Measurements from ENCODE around the gene SFMBT1.
"Not testable (repeated sequence)": the region's sequence is repeated elsewhere in the genome, so short reads cannot be mapped to it uniquely, and the experiment has no call there.

Gene SFMBT1

DNA sequence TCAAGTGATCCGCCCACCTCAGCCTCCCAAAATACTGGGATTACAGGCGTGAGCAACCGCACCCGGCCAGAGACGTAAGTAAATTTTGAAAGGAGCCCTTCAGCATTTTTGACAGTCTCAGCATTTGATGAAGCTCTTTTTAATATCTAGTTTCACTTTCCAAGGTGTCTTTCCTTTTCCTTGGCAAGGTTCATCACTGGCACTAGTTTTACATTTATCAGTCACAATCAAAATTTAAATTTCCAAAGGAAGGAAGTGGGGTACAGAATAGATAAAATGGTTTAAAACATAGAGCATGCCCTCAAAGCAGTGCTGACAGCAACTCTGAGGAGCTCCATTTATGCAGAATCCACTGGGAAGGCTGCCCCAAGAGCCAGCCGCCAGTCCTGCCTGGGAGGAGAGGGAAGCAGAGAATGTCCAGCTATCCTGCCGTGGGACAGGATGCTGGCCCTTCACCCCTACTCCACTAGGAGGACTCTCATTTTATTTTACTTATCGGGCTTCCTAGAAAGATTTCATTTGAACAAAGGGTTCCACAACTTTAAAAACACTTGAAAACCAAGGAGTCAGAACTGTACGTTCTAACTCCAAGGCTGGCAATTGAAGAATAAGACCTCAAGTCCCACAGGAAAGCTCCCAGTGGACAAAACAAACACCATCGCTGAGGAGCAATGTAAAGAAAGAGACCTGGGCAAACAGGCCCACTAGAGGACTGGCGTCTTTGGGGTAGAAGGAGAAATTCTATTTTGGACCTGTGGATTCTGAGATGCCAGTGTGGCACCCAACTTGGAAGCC lies 9.9 kb downstream of the SFMBT1 start:
- DNase-seq = no peak

DNA sequence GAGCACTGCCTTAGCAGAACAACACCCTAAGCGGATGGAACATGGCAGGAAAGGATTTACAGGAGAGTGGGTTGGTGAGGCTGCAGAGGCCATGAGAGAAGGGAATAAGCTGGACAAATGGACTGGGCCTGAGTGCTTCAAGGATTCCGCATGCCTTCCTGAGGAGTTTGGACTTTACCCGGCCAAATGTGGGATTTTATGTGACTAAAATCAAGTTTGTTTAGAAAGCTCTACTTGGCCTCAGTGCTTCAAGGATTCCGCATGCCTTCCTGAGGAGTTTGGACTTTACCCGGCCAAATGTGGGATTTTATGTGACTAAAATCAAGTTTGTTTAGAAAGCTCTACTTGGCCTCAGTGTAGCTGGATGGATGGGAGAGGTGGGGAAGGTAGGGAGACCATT lies 10.9 kb downstream of the SFMBT1 start:
- not testable (repeated sequence) for DNase-seq

DNA sequence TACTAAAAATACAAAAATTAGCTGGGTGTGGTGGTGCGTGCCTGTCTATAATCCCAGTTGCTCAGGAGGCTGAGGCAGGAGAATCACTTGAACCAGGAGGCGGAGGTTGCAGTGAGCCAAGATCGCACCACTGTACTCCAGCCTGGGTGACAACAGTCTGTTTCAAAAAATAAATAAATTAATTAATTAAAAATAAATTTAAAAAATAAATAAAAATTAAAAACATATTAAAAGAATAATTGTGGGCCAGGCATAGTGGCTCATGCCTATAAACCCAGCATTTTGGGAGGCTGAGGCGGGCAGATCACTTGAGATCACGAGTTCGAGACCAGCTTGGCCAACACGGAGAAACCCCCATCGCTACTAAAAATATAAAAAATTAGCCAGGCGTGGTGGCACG lies 11.5 kb downstream of the SFMBT1 start:
- DNase-seq = not testable (repeated sequence)

DNA sequence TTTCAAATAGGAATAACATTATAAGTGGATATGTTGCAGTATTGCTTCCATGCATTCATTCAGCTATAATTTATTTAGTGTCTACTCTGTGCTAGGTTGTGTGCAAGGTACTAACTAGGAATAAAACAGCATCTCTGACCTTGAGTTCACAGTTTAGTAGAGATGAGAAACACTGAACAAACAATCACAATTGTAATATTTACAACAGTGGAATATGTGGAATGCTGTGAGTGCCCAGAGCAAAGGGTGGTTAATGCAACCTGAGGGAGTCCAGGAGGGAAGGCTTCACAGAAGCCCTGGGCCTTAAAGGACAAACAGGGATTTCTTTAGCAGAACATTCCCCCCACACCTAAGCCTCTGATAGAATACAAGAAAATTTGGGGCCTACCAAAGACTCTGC lies 13.3 kb downstream of the SFMBT1 start:
- DNase-seq = no peak

DNA sequence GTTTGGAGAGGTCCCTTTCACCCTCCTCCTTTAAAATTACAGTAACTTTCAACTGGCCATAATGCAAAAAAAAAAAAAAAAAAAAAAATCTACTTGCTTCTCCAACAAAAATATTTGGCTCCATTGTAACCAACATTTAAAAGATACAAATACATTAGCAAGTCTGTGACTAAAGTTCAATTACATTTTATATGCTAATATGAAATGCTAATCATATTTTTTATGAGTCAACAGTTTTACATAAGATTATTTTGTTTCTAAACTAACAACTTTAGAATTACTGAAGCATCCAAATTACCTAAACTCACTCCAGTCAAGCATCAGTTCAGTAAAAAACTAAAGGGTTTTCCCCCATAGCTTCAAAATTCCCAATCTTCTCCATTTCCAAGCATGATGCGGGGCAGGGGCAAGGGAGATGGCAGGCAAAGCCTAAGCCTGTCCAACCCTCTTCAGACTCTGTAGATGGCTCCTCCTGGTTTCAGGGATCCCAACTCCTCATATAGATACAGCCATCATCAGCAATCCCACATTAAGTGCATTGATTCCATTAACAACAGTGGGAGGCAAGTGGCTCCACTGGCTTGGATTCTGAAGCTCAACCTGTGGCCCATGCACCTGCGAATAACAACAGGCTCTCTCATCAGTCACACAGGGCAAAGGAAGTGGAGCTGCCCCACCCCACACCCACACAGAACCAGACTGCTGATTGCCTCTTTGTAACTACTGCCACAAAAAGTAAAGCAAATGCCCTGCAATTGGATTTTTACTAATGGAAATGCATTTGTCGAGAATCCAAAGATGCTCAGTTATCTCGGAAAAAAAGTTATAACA lies 15.0 kb downstream of the SFMBT1 start:
- DNase-seq = peak; percentile 55

DNA sequence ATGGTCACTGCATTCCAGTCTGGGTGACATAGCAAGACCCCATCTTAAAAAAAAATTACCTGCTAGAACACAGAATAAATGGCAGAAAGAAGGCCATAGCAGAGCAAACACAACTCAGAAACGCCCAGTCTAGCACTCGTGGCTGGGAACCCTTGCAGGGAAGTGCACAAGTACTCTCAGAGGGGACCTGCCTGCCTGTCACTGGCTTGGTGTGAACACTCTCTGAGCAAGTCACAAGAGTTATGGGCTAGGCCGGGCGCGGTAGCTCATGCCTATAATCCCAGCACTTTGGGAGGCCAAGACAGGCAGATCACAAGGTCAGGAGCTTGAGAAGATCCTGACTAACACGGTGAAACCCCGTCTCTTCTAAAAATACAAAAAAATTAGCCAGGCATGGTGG lies 17.2 kb downstream of the SFMBT1 start:
- DNase-seq = no peak

DNA sequence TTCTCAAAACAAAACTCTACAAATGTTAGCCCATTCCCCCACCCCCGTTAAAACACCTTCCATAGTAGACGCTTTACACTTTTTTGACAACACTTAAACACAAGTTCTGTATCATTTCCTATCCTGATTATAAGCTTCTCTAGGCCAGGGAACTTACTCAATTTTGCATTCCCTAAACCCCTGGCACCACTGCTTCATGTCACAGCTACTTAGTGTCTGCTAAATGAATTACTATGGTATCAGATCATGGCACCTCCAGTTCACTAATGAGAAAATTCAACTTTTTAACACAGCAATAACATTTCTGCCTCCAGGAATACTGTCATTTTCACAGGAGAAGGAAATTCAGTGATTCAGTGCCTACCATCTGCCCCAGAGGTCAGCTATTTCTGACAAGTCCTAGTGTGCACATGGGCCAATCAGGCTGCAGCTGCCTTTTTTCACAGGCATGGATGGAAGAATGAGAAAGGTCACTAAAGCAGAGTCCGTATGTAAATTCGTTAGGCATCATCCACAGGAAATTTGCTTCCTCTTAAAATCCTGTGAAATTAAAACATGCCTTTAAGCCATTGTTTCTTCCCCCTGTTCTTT lies 18.5 kb downstream of the SFMBT1 start:
- DNase-seq = no peak

DNA sequence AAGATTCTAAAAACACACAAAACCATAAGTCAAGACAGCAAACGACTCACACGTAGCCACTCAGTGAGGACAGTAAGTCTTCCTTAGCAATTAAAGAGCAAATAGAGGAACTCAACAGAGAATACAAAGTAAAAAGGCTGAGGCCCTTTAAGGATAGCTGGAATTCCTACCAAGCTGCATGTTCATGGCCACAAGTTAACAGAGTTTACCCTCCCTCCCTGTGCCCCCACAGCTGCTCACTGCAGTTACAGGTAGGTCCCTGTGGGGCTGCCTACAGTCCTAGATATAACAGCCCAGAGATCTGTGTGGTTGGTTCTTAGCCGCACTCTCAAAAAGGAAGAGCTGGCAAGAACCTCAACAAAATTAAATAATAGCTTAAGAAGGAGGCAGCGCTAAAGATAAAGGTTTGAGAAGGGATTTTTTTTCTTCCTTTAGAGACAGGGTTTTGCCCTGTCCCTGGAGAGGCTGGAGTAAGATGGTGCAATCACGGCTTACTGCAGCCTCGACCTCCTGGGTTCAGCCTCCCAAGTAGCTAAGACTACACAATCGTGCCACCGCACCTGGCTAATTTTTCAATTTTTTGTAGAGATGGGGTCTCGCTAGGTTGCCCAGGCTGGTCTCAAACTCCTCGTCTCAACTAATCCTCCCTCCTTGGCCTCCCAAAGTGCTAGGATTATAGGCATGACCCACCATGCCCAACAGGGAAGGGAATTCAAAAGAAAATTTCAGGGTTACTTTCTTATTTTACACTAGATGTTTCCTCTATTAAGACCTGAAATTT lies 19.3 kb downstream of the SFMBT1 start:
- no peak for DNase-seq

DNA sequence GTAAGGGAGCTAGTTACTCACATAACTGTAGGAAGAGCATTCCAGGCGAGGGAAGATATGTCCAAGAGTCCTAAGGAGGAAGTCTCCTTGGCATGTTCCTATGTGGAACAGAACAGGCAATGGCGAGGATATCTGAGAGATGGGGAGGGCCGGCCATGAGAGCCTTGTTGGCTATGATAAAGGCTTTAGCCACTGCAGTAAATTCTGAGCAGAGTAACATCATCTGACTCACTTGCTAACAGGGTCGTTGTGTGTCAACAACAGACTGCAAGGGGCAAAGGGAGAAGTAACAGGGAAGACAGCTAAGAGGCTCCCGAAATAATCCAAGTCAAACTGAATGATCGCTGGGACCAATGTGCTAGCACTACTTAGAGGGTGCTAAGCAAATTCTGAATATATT lies 21.6 kb downstream of the SFMBT1 start:
- DNase-seq = no peak

DNA sequence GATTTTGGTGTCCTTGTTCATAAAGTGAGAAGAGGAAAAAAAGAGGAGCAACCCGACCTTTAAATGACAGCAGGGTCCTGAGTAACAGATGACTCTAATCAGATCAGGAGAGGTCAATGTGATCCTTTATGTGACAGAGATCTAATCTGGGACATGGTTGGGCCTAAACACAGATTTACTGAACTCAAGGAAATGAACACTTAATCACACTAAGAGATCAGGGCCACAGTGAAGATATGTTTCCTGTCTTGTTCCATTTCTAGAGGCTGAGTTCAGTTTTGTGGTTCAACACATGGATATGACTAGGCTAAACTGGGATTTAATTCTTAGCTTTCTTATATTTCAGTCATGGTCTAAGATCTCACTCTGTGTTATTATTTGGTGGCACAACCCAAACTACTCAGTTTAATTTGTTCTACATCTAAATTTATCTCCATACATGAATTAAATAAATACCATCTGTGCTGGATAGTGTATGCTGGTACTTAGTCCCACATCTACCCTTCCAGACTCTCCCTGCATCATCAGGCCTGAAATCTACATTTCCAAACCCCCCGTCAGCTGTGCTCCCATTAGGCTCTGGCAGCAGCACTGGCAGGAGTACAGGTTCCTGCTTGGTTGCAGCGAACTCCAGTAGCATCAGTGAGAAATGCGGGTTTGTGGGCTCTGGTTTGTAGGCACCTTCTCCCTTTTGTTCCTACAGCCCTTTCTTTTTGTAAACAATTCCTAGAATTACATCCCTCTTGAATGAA lies 22.6 kb downstream of the SFMBT1 start:
- no peak for DNase-seq

DNA sequence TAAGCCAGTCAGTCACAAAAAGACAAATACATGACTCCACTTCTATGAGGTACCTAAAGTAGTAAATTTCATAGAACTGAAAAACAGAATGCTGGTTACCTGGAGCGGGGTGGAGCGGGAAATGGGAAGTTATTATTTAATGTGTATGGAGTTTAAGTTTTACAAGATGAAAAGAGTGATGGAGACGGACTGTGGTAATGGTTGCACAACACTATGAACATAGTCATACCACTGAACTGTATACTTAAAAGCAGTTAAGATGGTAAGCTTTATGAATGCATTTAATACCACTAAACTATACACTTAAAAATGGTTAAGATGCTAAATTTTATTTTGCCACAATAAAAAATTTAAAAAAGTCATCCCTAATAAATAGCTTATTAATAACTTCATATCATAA lies 23.2 kb downstream of the SFMBT1 start:
- DNase-seq = no peak

DNA sequence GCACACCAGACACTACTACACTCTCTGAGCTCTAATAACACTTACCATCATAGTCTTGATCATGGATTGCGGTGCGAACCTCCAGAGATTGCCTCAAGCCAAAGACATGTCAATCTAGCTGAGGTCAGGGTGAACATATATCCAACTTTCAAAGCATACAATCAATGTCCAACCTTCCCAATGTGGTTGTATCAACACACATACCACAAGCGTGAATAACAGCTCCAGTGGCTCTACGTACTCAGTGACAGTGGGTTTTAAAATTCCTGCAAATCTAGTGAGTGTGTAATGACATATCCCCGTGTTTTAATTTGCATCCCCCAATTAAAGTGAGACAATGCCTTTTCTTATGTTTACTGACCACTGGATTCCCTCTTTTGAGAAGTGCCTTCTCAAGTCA lies 29.6 kb downstream of the SFMBT1 start:
- no peak for DNase-seq

DNA sequence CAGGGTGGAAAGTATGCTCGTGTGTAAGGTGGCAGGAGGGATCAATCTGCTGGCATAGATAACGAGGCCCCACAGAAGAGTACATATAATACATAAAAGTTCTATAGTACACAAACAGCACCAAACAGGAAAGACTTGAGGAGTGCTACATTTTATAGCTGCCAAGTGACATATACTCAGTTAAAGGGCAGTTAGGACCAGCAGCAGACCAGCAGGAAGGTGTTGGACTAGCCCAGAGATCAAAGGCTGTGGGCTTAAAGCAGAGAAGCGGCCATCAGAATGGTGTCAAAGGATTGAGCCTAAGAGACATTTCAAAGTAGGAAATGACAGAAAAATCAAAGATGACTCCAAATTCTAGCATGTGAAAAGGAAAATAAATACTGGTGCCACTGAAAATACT lies 34.5 kb downstream of the SFMBT1 start:
- no peak for DNase-seq

DNA sequence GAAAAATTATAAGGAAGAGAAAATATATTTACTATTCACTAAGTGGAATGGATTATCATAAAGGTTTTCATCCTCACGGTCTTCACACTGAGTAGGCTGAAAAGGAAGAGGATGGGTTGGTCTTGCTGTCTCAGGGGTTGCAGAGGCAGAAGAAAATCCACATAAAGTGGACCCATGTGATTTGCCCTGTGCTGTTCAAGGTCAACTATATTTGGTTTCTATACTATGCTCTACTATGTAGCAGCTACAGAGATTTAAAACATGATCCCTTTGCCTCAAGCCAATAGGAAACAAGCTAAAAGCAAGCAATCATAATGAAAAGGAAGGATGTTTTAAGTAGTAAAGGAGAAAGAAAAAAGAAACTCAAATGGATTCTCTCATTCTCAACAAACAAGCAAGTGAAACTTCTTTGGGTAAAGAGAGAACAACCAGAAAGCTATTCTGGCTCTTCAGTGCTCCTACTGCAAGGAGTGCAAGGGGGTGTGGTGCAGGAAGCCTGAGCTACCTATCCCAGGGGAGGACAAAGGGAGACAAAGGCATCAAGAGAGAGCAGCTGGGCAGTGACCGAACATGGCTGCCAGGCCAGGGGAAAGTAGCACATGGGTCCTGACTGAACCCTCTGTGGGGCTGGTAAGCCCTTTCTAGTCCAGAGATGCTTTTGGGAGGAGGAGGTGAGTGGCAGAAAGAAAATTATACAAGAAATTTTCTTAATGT lies 35.9 kb downstream of the SFMBT1 start:
- no peak for DNase-seq

DNA sequence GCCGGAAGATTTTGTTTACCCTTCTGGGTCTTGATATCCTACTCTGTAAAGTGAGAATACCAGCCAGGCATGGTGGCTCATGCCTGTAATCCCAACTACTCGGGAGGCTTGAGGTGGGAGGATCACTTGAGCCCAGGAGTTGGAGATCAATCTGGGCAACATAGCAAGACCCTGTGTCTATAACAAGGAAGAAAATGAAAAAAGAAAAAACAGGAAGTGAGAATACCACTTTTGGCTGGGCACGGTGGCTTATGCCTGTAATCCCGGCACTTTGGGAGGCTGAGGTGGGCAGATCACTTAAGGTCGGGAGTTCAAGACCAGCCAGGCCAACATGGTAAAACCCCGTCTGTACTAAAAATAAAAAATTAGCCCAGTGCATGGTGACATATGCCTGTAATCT lies 36.9 kb downstream of the SFMBT1 start:
- no peak for DNase-seq

DNA sequence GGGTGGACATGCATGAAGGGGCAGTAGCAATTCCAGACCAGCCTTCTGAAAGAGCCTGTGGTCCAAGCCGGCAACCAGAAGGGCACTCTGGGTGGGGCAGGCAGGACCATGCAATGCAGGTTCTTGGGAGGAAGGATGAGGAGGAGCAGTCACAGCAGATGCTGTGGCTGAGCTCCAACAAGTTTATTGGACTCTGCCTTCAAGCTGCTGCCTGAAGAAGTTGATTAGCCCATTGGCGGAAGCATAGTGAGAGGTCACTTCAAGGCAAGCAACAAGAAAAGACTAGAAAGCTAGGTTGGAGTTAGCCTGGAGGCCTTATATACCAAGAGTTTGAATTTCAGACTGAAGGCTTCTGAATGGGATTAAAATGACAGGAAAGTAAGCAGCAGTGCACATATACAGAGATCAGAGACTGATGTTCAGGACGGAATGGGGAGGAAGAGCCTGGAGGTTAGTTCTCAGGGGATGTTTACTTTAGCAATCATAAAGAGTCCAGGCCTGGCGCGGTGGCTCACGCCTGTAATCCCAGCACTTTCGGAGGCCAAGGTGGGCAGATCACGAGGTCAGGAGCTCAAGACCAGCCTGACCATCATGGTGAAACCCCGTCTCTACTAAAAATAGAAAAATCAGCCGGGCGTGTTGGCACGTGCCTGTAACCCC lies 39.9 kb downstream of the SFMBT1 start:
- no peak for DNase-seq

DNA sequence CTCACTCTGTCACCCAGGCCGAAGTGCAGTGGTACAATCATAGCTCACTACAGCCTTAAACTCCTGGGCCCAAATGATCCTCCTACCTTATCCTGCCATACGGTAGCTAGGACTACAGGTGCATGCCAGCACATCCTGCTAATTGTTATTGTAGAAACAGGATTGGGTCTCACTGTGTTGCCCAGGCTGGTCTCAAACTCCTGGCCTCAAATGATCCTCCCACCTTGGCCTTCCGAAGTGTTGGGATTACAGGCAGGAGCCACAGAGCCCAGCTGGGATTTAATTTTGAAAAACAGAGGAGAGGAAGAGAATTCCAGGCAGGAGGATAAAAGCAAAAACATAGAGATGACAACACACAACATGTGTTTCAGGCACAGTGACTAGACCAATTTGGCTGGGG lies 40.5 kb downstream of the SFMBT1 start:
- DNase-seq = no peak

DNA sequence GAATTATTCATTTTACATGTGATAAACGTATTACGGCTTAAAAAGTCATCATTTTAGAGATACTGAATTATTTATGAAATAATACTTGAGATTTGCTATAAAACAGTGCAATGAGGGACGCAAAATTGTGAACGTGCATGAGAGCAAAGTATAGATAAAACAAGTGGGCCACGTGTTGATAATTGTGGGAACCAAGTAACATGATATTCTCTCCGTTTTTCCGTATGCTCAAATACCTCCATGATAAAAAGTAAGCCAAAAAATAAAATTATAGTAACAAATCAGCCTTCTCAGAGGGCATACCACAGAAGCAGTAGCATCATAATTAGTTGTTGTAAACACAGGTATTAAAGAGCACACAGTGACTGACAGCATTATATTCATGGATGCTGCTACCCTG lies 42.6 kb downstream of the SFMBT1 start:
- no peak for DNase-seq

DNA sequence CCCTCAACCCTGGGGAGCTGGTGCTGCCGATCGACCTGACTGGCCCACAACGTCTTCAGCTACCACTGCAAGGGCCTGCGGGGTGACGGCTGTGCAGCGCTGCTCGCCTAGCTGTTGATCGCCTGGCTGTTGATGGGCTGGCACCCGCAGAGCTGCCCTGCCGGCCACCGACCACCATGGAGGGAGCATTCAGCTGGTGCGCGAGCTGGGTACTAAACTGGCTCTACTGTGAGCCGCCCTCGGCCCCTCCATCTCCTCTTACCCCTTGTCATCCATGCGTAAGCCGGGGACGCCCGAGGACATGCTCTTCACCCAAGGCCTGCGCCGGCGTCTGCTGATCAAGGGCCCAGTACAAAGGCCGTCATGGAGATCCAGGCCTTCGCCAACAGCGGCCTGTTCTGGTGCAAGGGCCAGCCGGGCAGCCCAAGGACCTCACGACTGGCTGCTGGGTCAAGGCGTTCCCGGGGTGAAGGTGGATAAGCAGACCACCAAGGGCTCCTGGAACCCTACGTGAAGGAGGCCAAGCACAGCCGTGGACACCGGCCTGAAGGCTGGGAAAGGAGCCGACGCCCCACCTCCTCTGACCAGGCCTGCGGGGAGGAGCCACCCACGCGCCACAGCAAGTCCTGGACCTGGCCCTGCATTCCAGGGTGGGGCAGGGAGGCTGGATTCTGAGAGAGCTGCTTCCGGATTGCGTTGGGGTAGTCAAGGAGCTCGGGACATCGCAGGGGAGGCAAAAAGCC lies 46.9 kb downstream of the SFMBT1 start:
- no peak for DNase-seq

DNA sequence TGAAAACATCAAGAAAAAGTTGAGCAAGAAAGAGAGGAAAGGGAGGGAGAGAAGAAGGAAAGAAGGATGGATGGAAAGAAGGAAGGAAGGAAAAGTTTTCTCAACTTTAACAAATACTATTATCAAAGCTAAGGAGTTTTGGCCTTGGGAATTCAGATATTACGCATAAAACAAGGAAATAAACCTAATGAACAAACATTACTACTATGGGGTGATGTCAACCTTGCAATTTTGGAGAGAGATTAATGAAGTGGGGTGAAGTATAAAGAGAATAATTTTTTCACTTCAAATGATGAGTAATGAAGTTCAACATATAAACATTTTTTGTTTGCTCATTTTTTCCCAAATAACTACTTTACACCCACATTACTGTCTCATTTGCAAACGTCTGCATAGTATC lies 55.2 kb downstream of the SFMBT1 start:
- no peak for DNase-seq

Data from activated T-cell treated with anti-CD3 and anti-CD28 coated beads, Interleukin-2, amount 50 U/mL, for 1 hour (primary cell).